GM12878 (cell line): ENCODE results near the gene CENPX. TPM values are rescaled to one million over a fixed set of nuclear protein-coding genes. Genes with fewer than 3 reads are reported as not detected.
A peak's percentile ranks its signal among the peaks of the same experiment; 100 is the strongest.

ENCODE experiments used
- ATF3 ChIP-seq: IDR thresholded peaks from 2 replicates; pipeline ENCODE4 v1.6.1; 2011; ENCODE audit warnings: low read depth, mild to moderate bottlenecking, low read length, moderate library complexity, borderline replicate concordance; ENCODE audit errors: extremely low read depth
- CEBPZ ChIP-seq: fragments of 150-350 bp; IDR thresholded peaks from 2 replicates; pipeline ENCODE4 v1.6.1; 2016; ENCODE audit warnings: low read depth, low read length
- E2F8 ChIP-seq: fragments of 450-650 bp; IDR thresholded peaks from 2 replicates; pipeline ENCODE4 v1.6.1; 2018; ENCODE audit warnings: mild to moderate bottlenecking, low read depth, moderate library complexity; ENCODE audit not compliant: partially characterized antibody
- GABPA ChIP-seq: IDR thresholded peaks from 2 replicates; pipeline ENCODE4 v1.6.1; 2014; ENCODE audit warnings: antibody characterized with exemption, low read depth, mild to moderate bottlenecking, inconsistent platforms
- NFYB ChIP-seq: IDR thresholded peaks from 2 replicates; pipeline ENCODE4 v1.6.1; 2011; ENCODE audit warnings: low read depth, mild to moderate bottlenecking, low read length, improper control_type of control experiment, moderate library complexity; ENCODE audit not compliant: insufficient read depth
- REST ChIP-seq: IDR thresholded peaks from 2 replicates; pipeline ENCODE4 v1.6.1; 2012; ENCODE audit warnings: mild to moderate bottlenecking, low read depth, low read length
- SIX5 ChIP-seq: IDR thresholded peaks from 2 replicates; pipeline ENCODE4 v1.6.1; 2011; ENCODE audit warnings: mild to moderate bottlenecking, low read depth, low read length, moderate library complexity; ENCODE audit not compliant: severe bottlenecking
- SKIL ChIP-seq: fragments of 450-650 bp; IDR thresholded peaks from 2 replicates; pipeline ENCODE4 v1.6.1; 2017; ENCODE audit warnings: mild to moderate bottlenecking, low read depth, inconsistent platforms; ENCODE audit not compliant: poor library complexity, severe bottlenecking
- SMAD5 ChIP-seq: IDR thresholded peaks from 2 replicates; pipeline ENCODE4 v1.6.1; 2016; ENCODE audit warnings: antibody characterized with exemption, low read depth
- SREBF1 ChIP-seq: IDR thresholded peaks from 2 replicates; pipeline ENCODE4 v1.6.1; 2012; ENCODE audit warnings: mild to moderate bottlenecking, low read length
- ZBTB4 ChIP-seq: fragments of 450-650 bp; formaldehyde crosslinking; IDR thresholded peaks from 2 replicates; pipeline ENCODE4 v1.4.0; 2022; ENCODE audit warnings: mild to moderate bottlenecking, moderate library complexity
- ZNF384 ChIP-seq: IDR thresholded peaks from 2 replicates; pipeline ENCODE4 v1.6.1; 2012; ENCODE audit warnings: low read depth, mild to moderate bottlenecking, low read length, improper control_type of control experiment, borderline replicate concordance
- polyA plus RNA-seq, 11 experiments: library from polyadenylated mRNA; depleted of rRNA in 4 of 11; unstranded in 6 of 11; stranded (reverse) in 5 of 11; fragments of >200 nt; fragmentation: Nextera tagmentation in 4 of 11; fragmentation: Illumina TruSeq in 1 of 11; extraction: Ambion mirVana in 4 of 11; extraction: Trizol in 1 of 11; gene quantifications; 1 replicate in 1 of 11; 2 replicates in 10 of 11; pipeline versions ENCODE4 v1.2.1 to v1.2.3, GENCODE V29; 2011 to 2016; ENCODE audit warnings: inconsistent platforms in 2 of 11, missing spikeins in 2 of 11, low read depth in 1 of 11
- total RNA-seq, 4 experiments: library from RNA; depleted of rRNA in 3 of 4; stranded (reverse); fragments of >200 nt in 3 of 4; fragmentation: Illumina TruSeq in 1 of 4; extraction: Trizol in 1 of 4; gene quantifications; 2 replicates each; pipeline versions ENCODE4 v1.2.1 to v1.2.3, GENCODE V29; 2013 to 2021

CENPX gene
- total and polyA plus RNA-seq, 10 of the 15 experiments (the other 5 are each of a cell fraction or from before 2014, with no cell fraction given): 11.7 to 182 (median 71.9) TPM

GRCh38 chr17:82065638-82066303 is 43.1 kb upstream of the CENPX start, which contains the start of gene DUS1L (continued):
- TF ChIP-seq SIX5 (peak; percentile 75), SMAD5 (no peak), CEBPZ (no peak), E2F8 (no peak), NFYB (no peak), ZNF384 (no peak), REST (no peak), ZBTB4 (no peak), SREBF1 (peak; percentile 88), SKIL (no peak), ATF3 (no peak), GABPA (peak; percentile 92)
